GM19043 (cell line): ENCODE data around the gene PAQR5.
"Not testable (repeated sequence)": the region's sequence is repeated elsewhere in the genome, so short reads cannot be mapped to it uniquely, and the experiment has no call there.

Experiments
- ATAC-seq: cut with Tn5 transposase; IDR thresholded peaks from one replicate; pipeline ENCODE4 v1.9.1; 2021; ENCODE audit warnings: low read depth; ENCODE audit not compliant: unreplicated experiment

Gene PAQR5

GRCh38 chr15:69298697-69299441 is at the start of gene PAQR5:
Gene PAQR5, plus strand, starts transcription at chr15:69298912. Its CDS starts 61,169 bp downstream, at chr15:69360081.
- no peak for ATAC-seq

GRCh38 chr15:69253156-69253555 is 45.6 kb upstream of the PAQR5 start:
- ATAC-seq: no peak

- no peak for ATAC-seq
Observed at GRCh38 chr15:69265347-69265955, 33.3 kb upstream of the PAQR5 start.

- no peak for ATAC-seq
Observed at GRCh38 chr15:69271217-69271616, 27.5 kb upstream of the PAQR5 start.

GRCh38 chr15:69272139-69272538 is 26.6 kb upstream of the PAQR5 start:
- no peak for ATAC-seq

- ATAC-seq: no peak
Observed at GRCh38 chr15:69272891-69273290, 25.8 kb upstream of the PAQR5 start.

GRCh38 chr15:69275074-69275670 is 23.5 kb upstream of the PAQR5 start:
- no peak for ATAC-seq

GRCh38 chr15:69275933-69276560 is 22.7 kb upstream of the PAQR5 start:
- no peak for ATAC-seq

GRCh38 chr15:69277316-69277715 is 21.4 kb upstream of the PAQR5 start:
- no peak for ATAC-seq

- ATAC-seq: no peak
Observed at GRCh38 chr15:69279636-69280035, 19.1 kb upstream of the PAQR5 start.

- ATAC-seq: no peak
Observed at GRCh38 chr15:69280783-69281182, 17.9 kb upstream of the PAQR5 start.

GRCh38 chr15:69282104-69282743 is 16.5 kb upstream of the PAQR5 start:
- no peak for ATAC-seq

GRCh38 chr15:69285834-69286233 is 12.9 kb upstream of the PAQR5 start:
- no peak for ATAC-seq

GRCh38 chr15:69288011-69288410 is 10.7 kb upstream of the PAQR5 start:
- no peak for ATAC-seq

GRCh38 chr15:69288531-69289341 is 10.0 kb upstream of the PAQR5 start:
- no peak for ATAC-seq

- no peak for ATAC-seq
Observed at GRCh38 chr15:69289342-69290146, 9.2 kb upstream of the PAQR5 start.

- no peak for ATAC-seq
Observed at GRCh38 chr15:69290346-69291164, 8.2 kb upstream of the PAQR5 start.

- ATAC-seq: not testable (repeated sequence)
Observed at GRCh38 chr15:69291651-69292050, 7.1 kb upstream of the PAQR5 start.
